22Rv1 (cell line): Measurements from ENCODE around the gene FAM50B.

Source experiments
- ZFX ChIP-seq: fragments of 450-650 bp; IDR thresholded peaks from 2 replicates; pipeline ENCODE4 v1.6.1; 2017; ENCODE audit warnings: antibody characterized with exemption, borderline replicate concordance
- TF ChIP-seq, protein P1 (sequence below): fragments of 450-650 bp; IDR thresholded peaks from 2 replicates; pipeline ENCODE4 v1.5.1; 2017; ENCODE audit warnings: mild to moderate bottlenecking

DNA sequence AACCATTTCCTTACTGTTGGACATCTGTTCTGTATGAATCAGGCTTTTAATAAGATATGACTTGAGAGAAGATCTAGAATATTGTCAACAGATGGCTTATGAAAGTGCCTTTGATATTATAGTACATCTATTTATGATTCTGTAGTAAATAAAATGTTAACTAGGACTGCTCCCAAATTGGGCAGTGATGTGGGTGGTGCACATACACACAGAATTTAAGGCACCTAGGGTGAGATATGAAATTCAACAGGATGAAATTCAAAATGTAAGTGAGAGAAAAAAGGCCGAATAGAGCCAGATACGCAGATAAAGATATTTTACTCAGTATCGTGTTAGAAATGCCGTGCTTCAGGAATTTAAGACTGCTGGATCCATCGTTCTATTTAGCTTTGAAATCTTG is 26.3 kb downstream of the FAM50B start:
- TF ChIP-seq, protein P1, sequence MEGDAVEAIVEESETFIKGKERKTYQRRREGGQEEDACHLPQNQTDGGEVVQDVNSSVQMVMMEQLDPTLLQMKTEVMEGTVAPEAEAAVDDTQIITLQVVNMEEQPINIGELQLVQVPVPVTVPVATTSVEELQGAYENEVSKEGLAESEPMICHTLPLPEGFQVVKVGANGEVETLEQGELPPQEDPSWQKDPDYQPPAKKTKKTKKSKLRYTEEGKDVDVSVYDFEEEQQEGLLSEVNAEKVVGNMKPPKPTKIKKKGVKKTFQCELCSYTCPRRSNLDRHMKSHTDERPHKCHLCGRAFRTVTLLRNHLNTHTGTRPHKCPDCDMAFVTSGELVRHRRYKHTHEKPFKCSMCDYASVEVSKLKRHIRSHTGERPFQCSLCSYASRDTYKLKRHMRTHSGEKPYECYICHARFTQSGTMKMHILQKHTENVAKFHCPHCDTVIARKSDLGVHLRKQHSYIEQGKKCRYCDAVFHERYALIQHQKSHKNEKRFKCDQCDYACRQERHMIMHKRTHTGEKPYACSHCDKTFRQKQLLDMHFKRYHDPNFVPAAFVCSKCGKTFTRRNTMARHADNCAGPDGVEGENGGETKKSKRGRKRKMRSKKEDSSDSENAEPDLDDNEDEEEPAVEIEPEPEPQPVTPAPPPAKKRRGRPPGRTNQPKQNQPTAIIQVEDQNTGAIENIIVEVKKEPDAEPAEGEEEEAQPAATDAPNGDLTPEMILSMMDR, result no peak
- no peak for TF ChIP-seq ZFX
